HepG2 (cell line): ENCODE results near the gene HNRNPM. TPM values are rescaled to one million over a fixed set of nuclear protein-coding genes. Genes with fewer than 3 reads are reported as not detected.

Experiments used
- AGO1 ChIP-seq: fragments of 200-400 bp; formaldehyde crosslinking; IDR thresholded peaks from 2 replicates; pipeline ENCODE4 v1.6.1; 2017; ENCODE audit warnings: mild to moderate bottlenecking, low read depth, low read length, moderate library complexity; ENCODE audit not compliant: poor library complexity, severe bottlenecking
- IKZF4 ChIP-seq: sonication (generic); formaldehyde crosslinking; IDR thresholded peaks from 2 replicates; pipeline ENCODE4 v1.5.1; 2020; ENCODE audit warnings: borderline replicate concordance, mild to moderate bottlenecking, low read depth, missing genetic modification reagents; ENCODE audit errors: not compliant biosample characterization
- NCOR1 ChIP-seq: fragments of 200-600 bp; sonication (generic); IDR thresholded peaks from 2 replicates; pipeline ENCODE4 v1.7.0; 2017; ENCODE audit warnings: antibody characterized with exemption, low read length, borderline replicate concordance
- NKX3-1 ChIP-seq: sonication (generic); formaldehyde crosslinking; IDR thresholded peaks from 2 replicates; pipeline ENCODE4 v1.5.0; 2020; ENCODE audit warnings: missing genetic modification reagents
- RBFOX2 ChIP-seq: fragments of 200-400 bp; formaldehyde crosslinking; IDR thresholded peaks from 2 replicates; pipeline ENCODE4 v1.6.1; 2017; ENCODE audit warnings: low read depth, mild to moderate bottlenecking, low read length
- SAP130 ChIP-seq: IDR thresholded peaks from 2 replicates; pipeline ENCODE4 v1.6.1; 2016; ENCODE audit warnings: low read depth
- ZFAT ChIP-seq: sonication (generic); formaldehyde crosslinking; conservative IDR thresholded peaks from 2 replicates; pipeline ENCODE4 v1.8.1; 2023; ENCODE audit warnings: missing genetic modification reagents, inconsistent platforms
- ZFP36 ChIP-seq: fragments of 150-350 bp; IDR thresholded peaks from 2 replicates; pipeline ENCODE4 v1.6.1; 2018; ENCODE audit warnings: borderline replicate concordance, low read length, low read depth; ENCODE audit not compliant: partially characterized antibody
- ZSCAN30 ChIP-seq: sonication (generic); formaldehyde crosslinking; IDR thresholded peaks from 2 replicates; pipeline ENCODE4 v1.5.0; 2020; ENCODE audit warnings: mild to moderate bottlenecking, missing genetic modification reagents
- polyA plus RNA-seq, 8 experiments: library from polyadenylated mRNA; depleted of rRNA in 3 of 8; stranded (reverse) in 7 of 8; unstranded in 1 of 8; fragments of >200 nt; fragmentation: Illumina TruSeq in 4 of 8; extraction: Trizol in 4 of 8; gene quantifications; 2 replicates each; pipeline versions ENCODE4 v1.2.1 to v1.2.3, GENCODE V29; 2011 to 2016; ENCODE audit warnings: low read depth in 4 of 8, missing spikeins in 1 of 8, mixed read lengths in 1 of 8; ENCODE audit not compliant: insufficient read depth in 1 of 8
- total RNA-seq, 5 experiments: library from RNA; depleted of rRNA; stranded (reverse); fragments of >200 nt; fragmentation: Illumina TruSeq; extraction: Trizol; gene quantifications; 2 replicates each; pipeline ENCODE4 v1.2.3, GENCODE V29; 2016; ENCODE audit warnings: low read depth in 1 of 5
- TF ChIP-seq, protein P1 (sequence below): sonication (generic); formaldehyde crosslinking; IDR thresholded peaks from 2 replicates; pipeline ENCODE4 v1.5.1; 2020; ENCODE audit warnings: missing genetic modification reagents, mild to moderate bottlenecking, borderline replicate concordance
- TF ChIP-seq, protein P2 (sequence below): sonication (generic); formaldehyde crosslinking; conservative IDR thresholded peaks from 2 replicates; pipeline ENCODE4 v1.8.0; 2022; ENCODE audit warnings: mild to moderate bottlenecking, moderate library complexity, missing genetic modification reagents
- TF ChIP-seq, protein P3 (sequence below): sonication (generic); formaldehyde crosslinking; IDR thresholded peaks from 2 replicates; pipeline ENCODE4 v1.9.0; 2021; ENCODE audit warnings: missing genetic modification reagents, mild to moderate bottlenecking, borderline replicate concordance
- TF ChIP-seq, protein P4 (sequence below), 2 experiments: sonication (generic) in 1 of 2; formaldehyde crosslinking in 1 of 2; IDR thresholded peaks; 2 replicates each; pipeline versions ENCODE4 v1.5.1 to v1.6.1; 2011 to 2020; ENCODE audit warnings: borderline replicate concordance in 1 of 2, low read depth in 1 of 2, low read length in 1 of 2, mild to moderate bottlenecking in 1 of 2, missing genetic modification reagents in 1 of 2, moderate library complexity in 1 of 2

Gene HNRNPM
- total and polyA plus RNA-seq, 2 of the 13 experiments (the other 11 are each of a cell fraction or from before 2014, with no cell fraction given): 56.7 to 102 TPM

DNA sequence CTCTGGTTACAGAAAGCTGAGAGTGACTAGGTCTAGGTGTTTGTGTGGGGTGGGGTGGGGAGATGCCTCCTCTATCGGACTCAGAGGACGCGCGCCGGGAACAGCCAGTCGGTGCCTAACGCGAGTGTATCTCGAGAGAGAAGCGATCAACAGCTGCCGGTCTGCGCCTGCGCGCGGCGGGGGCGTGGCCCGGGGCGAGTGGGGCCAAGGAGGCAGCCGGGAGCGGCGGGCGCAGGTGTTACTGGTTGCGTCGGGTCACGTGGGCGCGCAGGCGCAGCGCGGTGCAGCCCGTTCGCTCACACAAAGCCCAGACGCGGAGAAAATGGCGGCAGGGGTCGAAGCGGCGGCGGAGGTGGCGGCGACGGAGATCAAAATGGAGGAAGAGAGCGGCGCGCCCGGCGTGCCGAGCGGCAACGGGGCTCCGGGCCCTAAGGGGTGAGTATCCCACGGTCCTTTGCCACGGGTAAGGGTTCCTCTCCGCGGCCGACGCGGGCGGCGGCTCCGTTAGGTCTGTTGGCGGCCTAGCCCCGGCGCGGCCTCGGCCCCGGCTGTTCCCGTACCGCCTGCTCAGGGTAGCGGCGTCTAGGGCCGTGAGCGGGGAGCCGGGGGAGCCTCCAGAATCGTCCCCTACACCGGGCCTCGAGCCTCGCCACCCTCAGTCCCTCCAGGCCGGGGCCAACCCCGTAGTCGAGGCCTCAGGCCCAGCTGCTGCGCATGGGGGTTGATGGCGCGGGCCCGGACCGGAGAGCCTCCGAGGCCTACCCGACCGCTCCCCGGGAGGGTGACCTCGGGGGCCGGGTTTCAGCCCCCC lies at the start of gene HNRNPM (continued):
- TF ChIP-seq IKZF4: peak; percentile 85
- TF ChIP-seq, protein P1, sequence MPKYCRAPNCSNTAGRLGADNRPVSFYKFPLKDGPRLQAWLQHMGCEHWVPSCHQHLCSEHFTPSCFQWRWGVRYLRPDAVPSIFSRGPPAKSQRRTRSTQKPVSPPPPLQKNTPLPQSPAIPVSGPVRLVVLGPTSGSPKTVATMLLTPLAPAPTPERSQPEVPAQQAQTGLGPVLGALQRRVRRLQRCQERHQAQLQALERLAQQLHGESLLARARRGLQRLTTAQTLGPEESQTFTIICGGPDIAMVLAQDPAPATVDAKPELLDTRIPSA (CRISPR knock-in tag): peak; percentile 88; the same call in 1 of the 2 replicates
- peak; percentile 88 for TF ChIP-seq NKX3-1
- TF ChIP-seq, protein P2, sequence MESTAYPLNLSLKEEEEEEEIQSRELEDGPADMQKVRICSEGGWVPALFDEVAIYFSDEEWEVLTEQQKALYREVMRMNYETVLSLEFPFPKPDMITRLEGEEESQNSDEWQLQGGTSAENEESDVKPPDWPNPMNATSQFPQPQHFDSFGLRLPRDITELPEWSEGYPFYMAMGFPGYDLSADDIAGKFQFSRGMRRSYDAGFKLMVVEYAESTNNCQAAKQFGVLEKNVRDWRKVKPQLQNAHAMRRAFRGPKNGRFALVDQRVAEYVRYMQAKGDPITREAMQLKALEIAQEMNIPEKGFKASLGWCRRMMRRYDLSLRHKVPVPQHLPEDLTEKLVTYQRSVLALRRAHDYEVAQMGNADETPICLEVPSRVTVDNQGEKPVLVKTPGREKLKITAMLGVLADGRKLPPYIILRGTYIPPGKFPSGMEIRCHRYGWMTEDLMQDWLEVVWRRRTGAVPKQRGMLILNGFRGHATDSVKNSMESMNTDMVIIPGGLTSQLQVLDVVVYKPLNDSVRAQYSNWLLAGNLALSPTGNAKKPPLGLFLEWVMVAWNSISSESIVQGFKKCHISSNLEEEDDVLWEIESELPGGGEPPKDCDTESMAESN (CRISPR knock-in tag): peak; percentile 33; the same call in 1 of the 2 replicates
- TF ChIP-seq RBFOX2: peak; percentile 97
- TF ChIP-seq ZFP36: peak; percentile 9
- peak; percentile 70 for TF ChIP-seq SAP130
- no peak for TF ChIP-seq AGO1
- 0 out of 2 replicates have a peak, but pooled peaks have one; percentile 29 for TF ChIP-seq ZSCAN30 (CRISPR knock-in tag)
- TF ChIP-seq, protein P3, sequence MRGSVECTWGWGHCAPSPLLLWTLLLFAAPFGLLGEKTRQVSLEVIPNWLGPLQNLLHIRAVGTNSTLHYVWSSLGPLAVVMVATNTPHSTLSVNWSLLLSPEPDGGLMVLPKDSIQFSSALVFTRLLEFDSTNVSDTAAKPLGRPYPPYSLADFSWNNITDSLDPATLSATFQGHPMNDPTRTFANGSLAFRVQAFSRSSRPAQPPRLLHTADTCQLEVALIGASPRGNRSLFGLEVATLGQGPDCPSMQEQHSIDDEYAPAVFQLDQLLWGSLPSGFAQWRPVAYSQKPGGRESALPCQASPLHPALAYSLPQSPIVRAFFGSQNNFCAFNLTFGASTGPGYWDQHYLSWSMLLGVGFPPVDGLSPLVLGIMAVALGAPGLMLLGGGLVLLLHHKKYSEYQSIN: no peak
- TF ChIP-seq NCOR1: no peak
- TF ChIP-seq, protein P4, sequence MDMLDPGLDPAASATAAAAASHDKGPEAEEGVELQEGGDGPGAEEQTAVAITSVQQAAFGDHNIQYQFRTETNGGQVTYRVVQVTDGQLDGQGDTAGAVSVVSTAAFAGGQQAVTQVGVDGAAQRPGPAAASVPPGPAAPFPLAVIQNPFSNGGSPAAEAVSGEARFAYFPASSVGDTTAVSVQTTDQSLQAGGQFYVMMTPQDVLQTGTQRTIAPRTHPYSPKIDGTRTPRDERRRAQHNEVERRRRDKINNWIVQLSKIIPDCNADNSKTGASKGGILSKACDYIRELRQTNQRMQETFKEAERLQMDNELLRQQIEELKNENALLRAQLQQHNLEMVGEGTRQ (IDR thresholded peaks at IDR 0.05; ENCODE audit: low read depth, low read length): peak; percentile 95
- TF ChIP-seq, protein P4 (CRISPR knock-in tag; IDR thresholded peaks at IDR 0.05; ENCODE audit: borderline replicate concordance): peak; percentile 87; the same call in 1 of the 2 replicates
- 0 out of 2 replicates have a peak, but pooled peaks have one; percentile 73 for TF ChIP-seq ZFAT (CRISPR knock-in tag)
